NCI-H345 treated with DMSO at 0.1 percent for 48 hours (cell line): ENCODE results near the gene UNC5C.

Experiments used
- DNase-seq: peaks from one replicate; lab custom pipeline; 2025; ENCODE audit not compliant: unreplicated experiment; lab: John Stamatoyannopoulos, UW

Gene UNC5C

DNA sequence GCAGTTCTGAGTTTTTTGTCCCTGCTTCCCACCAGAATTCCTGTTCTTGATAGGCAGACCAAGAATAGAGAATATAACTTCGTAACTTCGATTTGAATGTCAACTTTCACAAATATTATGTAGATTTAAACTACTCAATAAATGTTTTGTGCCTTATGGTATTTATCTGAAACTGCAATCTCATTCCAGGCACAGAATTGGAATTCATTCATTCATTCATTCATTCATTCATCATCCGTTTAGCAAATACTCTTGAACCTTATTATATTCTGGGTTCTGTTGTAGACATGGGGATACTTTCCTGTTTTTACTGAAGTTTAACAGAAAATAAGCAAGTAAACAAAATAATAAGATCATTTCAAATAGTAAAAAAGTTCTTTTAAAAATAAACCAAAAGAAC, 324.4 kb downstream of the UNC5C start:
- no peak for DNase-seq

DNA sequence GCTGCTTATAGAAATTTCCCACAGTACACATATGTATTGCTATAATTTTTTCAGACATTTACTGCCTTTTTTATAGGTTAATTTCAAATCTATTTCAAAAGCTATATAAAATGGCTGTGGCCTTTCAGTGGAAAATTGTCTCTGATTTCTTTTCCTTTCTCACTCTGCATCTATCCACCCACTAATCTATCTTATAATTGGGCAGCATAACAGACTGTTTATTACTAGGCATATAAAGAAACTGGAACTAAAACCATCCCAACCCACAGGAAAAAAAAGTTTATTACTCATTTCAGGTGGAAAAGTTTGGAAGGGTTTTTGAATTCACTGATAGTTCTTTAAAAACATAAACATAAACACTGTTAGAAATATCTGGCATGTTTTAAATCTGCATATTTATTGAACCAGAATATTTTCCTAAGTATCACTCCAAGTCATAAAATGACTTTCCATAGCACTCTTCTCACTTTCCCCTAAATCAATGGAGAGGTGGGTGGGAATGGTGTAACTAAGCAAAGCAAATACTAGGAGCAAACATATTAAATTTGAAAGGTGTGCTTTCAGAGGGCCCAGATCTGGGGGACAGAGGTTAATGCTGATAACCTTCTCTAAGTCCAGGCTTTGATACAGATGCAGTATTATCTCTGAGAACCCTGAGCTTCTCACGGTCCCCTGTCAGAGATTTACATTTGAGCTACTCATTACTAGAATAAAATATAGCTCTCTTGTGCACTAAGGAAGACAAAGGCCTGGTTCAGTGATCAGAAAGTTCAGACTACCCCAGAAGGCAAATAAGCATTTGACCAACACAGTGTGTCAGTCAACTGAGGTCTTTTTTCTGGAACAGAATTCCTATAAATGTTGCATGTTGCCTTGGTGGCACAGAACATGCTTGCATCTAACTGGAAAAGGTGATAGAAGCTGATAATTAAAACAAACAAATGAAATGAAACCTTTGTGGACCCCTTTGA, 328.3 kb downstream of the UNC5C start:
- DNase-seq: no peak

DNA sequence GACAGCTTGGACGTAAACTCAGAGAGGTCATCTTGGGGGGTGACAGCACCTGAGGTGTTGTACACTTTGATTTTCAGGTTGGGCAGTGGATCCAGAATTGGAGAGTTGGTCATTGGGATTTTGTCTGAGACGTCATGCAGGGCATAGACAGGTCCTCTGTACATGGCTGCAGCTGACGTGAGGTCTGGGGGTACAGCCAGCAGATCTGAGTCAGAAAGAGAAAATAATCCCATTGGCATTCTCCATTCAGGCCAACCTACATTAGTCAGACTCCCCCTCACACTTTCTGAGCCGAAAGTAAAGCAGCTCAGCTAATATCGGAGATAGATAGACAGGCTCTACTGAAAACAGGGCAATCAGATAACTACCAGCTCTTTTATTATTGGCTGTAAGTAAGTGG, 329.7 kb downstream of the UNC5C start:
- DNase-seq: no peak

DNA sequence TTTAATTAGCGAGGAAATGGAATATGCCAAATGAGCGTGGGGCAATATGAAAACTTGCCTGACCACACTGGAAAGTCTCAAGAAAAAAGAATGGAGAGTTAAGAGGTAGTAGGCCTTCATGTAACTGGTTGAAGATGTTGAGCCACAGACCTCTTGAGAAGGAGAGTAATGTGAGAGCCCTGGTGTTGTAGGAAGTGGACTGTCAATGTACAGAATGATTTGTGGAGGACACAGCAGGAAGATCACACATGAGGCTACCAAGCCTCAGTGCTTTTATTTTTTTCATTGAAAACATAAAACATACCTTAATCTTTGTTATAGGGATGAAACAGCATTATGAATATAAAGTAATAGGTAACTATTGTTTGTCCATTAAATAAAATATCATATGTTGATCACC, 331.6 kb downstream of the UNC5C start:
- no peak for DNase-seq

DNA sequence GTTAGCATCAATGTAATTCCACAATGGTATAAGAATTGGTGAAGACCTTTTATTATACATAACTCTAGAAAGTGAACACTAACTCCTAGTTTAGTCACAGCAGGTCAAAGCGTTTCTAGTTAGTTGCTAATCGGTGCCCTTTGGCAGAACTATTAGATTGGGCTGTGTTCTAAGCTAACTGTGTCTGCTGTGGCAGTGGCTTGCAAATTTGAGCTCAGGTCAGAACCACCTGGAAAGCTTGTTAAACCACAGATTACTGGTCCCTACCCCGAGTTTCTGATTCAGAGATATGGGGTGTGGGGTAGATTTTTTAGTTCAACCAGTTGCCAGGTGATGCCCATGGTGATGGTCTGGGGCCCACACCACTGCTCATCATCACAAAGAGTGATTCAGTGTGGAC, 332.1 kb downstream of the UNC5C start:
- DNase-seq: no peak

DNA sequence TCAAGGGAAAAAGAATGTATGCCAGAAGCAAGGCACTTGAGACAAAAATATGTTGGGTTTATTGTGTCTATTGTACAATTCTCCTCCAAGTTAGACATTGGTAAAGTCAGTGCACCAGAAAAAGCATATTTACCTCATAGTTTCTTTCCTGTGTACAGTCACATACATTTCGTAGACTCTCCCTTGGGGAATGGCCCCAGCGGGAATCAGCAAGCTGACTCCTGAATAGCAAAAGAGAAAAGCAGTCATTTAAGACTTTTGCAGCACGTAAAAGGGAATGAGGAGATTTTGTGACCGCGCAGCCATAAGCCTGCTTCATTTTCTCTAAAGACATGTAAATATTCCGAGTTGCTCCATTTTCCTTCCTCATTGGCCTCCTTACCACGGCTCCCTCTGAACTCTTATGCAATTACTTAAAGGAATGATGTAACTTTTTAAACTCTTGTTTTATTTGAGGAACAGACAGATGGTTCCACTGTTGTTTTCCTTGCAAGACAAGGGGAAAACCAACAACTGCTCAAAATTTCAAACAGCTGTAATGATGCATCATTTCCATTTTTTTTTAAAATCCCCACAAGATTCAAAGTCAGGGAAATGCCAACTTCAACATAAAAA, 332.7 kb downstream of the UNC5C start:
- DNase-seq: no peak

DNA sequence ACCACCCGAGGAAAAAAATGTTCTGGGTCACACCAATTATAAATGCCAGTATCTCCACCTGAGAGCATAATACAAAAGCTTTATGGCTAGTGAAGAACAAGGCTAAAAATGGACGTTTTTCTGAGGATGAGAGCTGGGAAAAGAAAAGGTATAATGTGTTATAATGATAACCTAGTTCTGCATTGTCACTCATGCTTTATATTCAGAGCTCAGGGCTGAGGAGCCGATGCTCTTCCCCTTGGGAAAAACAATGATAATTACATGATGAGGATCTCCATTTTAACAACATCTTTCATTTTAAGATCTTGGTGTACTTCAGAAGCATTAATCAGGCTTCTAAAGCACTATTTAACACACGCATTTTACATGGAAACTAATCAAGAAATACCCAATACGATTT, 333.7 kb downstream of the UNC5C start:
- no peak for DNase-seq

DNA sequence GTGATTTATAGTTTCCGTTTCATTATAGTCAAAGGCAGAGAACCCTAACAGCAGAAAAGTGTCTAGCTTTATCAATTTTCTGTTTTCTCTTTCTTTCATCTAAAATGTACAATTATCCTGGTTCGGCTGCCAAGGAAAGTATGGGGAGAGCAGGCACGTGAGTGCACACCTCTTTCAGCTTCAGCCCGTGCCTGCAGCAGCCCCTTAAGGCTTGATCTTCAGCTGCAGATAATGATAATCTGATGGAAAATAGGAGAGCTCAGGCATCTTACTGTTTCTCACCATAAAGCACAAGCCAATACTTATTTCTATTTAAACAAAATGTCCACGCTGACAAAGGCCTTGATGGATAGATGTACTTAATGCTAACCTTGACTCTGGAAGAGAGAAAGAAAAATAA, 334.4 kb downstream of the UNC5C start:
- no peak for DNase-seq

DNA sequence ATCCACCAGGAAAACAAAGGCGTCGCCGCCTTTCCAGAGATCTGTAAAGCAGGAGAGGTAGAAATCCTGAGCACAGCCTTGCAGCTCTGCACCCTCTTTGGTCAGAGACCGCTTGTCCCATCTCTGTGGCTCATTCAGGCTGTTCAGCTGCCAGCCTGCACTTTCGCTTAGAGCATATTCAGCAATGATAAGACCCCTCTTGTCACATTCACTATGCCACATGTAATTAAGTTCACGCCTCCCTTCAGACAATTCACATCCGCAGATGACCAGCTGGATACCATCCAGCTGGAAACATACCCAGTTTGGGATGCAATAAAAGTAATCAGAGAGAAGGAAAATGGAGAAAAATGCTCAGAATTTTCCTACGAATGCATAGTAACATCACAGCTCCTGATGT, 335.4 kb downstream of the UNC5C start:
- DNase-seq: no peak

DNA sequence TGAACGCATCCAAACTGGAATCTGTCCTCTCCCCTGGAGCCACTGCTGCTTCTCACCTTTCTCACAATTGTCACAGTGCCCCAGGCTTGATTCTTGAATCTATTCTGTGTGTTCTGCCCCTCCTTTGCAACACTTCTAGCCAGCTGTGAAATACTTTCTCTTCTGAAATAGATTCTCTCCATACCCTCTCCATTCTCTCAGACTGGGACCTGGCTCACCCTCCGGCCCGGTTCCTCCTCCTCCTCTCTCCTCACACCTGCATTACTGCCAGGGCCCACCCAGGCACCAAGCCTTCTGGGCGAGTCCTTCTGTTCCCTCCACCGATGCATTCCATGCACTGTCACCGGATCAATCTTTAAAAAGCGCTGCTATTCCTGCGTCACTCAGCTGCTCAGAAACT, 336.1 kb downstream of the UNC5C start:
- DNase-seq: no peak

DNA sequence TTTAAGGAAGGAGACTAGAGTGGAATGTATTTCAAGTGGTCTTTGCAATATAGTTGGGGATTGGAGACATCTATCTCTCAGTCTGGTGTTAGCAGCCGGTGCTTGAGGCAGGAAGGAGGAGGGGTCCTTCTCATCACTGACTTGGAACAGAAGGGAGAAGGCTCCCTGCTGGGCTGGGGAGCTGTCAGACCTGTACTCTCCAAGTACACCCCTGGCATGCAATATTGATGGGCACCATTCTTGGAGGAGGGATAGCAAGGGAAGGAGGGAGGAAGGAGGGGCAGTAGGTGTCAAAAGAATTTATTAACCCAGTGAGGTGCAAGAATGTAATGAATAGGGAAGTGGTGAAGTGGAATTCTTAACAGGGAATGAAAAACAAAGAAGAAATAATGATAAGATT, 338.8 kb downstream of the UNC5C start:
- DNase-seq: no peak

DNA sequence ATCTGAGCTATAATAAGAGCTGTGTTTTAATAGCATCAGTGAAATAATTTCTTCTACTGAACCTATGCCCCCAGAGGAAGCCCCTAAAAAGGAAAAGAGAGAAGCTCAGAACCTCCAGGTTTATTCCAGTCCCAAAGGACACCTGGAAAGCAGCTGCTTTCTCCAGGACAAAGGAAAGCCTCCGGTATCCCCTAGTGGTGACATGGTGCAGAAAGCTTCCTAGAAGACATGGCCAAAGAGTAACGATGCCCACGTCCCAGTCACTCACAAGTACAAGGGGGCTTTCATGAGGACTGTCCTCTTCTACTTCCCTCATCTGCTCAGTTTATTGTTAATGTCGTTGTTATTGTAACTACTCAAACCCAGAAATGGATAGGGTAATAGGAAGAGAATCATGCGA, 343.9 kb downstream of the UNC5C start:
- DNase-seq: no peak

DNA sequence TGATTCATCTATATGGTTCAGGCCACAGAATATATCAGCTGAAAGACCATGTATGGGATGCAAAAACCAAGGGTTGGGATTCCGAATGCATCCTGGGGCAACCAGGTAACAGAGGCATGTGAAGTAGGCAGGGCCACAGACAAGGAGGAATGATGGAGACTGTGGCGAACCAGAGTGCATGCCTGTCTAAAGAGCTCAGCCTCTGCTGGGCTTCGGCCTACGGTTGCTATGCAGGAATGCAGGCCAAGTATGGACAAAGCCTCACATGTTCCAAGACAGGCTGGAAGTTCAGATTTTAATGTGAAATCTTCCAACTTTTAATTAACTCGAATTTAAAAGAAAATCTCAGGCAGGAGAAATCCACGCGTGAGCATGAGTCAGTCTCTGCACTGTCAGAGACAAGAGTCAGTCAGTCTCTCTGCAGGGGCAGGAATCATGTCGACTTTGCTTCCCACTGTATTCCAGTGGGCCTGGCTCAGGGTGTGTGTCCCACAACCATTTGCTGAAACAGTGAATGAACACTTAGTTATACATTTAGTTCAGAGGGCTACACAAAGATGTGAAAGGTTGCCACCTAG, 344.4 kb downstream of the UNC5C start:
- no peak for DNase-seq

DNA sequence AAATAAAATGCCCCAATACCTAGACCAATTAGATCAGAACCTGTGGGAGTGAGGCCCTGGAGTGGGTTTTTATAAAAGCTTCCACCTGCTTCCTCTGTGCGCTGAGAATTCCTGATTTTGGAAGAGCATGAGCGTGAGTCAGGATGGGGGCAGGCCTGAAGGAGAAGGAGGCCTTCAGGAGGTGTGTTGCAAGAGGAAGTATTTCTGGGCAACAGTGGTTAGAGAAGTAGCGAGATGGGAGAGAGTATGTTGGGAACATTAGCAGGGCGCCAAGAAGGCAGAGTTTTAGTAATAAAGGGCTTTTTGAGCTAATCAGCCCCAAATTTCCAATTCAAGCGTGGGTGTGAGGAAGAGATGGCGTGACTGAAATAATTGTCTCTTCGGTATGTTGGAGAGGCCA, 349.8 kb downstream of the UNC5C start:
- no peak for DNase-seq

DNA sequence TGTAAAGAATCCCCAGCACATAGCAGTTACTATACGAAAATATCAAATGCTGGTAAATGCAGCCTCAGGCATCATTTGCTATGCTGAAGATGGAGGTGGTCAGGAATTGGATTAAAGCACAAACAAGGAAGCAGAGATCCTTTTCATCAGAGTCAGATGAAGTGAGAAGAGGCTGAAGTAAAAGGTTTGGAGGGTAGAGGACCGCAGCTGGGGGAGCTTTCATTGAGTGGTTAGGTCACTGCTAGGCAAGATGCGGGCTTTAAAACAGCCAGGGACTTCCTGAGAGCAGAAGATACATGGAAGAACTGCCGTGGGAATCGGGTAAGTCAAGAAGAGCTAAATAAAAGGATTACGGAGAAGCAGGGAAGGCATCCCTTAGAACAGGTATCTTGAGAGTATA, 351.4 kb downstream of the UNC5C start:
- DNase-seq: no peak

DNA sequence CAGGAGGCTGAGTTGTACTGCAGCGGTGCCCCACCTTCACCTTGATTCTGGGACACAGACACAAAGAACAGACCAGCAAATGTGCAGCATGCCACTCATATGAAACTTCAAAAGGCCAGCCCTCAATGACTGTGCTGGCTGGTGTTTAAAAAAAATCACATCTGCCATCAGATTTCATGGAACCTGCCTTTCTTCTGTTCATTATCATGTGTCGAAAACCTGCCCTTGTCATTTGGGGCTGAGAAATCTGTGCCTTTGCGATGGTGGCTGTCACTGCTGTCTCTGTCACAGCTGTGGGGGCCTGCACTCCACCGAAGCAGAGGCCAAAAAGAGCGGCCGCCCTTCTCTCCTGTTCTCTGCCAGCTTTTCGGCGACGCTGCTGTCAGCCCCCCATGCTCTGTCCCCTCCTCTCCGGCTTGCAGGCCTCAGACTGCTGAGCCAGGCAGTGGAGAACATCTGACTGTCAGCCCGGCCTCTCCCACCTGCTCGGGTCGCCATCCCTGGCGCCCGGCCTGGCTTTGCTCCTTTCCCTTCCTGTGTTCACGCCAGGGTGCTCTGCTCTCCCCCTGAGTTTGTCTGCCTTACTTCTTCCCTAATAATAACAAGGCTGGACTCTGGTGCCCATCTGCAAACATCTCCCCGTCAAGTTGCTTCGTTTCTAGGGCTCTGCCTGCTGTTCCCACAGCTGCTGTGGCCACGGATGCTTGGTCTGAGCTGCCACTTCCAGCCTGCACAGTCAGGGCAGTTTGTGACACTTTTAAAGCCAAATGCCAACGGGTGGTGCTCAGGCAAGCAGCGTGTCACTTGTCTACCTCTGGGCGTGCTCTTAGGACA, 355.2 kb downstream of the UNC5C start:
- DNase-seq: no peak

DNA sequence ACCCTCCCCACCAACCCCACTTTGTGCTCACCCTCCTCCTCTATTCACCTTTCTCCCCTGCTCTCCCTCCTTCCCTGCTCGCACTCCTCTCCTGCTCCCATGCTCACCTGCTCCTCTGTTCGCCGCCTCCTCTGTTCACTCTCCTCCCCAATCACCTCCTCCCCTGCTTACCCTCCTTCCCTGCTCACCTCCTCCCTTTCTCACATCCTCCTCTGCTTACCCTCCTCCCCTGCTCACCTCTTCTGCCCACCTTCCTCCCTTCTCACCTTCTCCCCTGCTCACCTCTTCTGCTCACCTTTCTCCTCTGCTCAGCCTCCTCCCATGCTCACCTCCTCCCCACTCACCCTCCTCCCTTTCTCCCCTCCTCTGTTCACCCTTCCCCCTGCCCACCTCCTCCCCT, 357.2 kb downstream of the UNC5C start:
- no peak for DNase-seq

DNA sequence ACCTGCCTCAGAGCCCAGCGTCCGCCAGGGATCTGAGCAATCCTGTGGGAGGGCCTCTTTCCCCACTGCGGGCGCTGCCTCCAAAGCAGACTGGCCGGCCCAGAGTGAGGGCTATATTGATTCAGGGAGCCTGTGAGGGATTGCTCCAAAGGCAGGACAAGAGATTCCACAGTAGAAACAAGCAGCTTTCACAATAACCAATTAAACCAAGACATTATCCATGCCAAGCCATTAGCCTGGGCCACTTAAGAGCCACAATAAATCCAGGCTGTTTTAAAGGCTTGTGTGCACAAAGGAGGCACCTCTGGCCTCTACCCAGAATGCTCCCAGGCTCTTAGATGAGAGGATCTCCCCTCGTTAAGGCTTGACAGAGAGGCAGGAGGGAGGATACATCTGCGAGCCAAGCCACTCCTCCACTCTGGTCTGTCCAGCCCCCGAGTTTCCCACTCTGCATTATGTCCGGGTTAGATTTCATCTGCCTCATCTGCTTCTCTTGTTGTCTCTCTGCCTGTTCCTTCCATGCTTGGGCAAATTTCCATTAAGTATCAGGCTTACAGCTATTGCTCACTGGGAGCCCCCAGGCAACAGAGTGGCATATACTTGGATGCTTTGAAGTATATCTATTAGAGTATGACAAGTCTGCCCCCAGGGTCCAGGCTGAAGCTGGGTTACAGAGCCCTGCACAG, 357.9 kb downstream of the UNC5C start:
- no peak for DNase-seq

DNA sequence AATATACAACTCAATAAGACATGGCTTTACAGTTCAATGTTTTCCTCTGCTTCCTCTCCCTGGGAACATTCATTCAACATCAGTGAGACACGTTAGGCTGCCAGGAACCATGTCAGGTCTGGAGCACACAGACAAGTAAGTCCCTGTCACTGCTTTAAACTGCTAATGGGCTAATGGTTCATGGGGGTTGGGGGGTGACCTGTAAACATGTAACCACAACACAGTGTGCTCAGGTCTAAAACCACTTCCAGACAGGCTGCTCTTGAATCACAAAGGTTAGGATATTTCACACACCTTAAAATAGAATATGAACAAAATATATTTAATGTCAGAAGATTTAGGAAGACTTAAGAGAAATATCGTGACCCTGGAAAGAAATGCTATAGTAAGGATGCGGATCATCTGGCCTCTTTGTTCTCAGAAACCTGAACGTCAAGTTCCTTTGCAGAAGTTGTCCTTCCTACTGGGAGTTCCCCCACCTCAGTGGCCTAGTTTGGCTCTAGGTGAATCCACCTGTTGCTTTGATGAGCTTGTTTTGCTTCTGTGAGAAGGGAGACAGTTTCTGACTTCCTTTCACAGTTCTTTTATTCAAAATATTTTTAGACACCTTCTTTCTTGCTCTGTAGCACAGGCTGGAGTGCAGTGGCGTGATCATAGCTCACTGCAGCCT, 359.9 kb downstream of the UNC5C start:
- DNase-seq: no peak

DNA sequence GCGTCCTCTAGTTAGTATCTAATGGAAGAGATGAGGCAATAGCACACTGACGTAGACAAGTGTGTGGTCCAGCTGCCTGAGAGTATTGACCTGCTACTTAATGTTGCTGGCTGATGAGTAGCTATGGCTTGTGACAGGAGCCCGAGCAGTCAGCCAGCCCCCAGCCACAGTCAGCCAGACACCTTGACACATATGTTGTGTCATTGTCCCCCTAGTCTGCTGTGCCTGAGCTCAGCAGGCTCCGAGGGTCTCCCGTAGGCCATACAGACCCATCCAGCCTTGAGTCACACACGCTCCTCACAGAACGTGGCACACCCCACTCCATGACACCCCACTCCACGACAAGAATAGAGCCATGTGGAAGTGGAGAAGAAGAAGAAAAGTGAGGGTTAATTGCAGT, 362.1 kb downstream of the UNC5C start:
- DNase-seq: no peak
